ENCODE measurements around the gene CLDN19. TPM values are rescaled to one million over a fixed set of nuclear protein-coding genes. Genes with fewer than 3 reads are reported as not detected.
A peak's percentile ranks its signal among the peaks of the same experiment; 100 is the strongest.

Gene CLDN19
- total RNA-seq, 3 donors from 2014 or later, result 2.9 to 3.1 TPM; not detected in 1

- DNase-seq (ENCODE audit: low spot score in 2 of 2), result peak; percentile 99 to 100
- TF ChIP-seq POLR2A (IDR thresholded peaks at IDR 0.05) (peak; percentile 90), POLR2AphosphoS5 (IDR thresholded peaks at IDR 0.05) (peak; percentile 76 to 95 (median 82))
- TF ChIP-seq, protein P1, sequence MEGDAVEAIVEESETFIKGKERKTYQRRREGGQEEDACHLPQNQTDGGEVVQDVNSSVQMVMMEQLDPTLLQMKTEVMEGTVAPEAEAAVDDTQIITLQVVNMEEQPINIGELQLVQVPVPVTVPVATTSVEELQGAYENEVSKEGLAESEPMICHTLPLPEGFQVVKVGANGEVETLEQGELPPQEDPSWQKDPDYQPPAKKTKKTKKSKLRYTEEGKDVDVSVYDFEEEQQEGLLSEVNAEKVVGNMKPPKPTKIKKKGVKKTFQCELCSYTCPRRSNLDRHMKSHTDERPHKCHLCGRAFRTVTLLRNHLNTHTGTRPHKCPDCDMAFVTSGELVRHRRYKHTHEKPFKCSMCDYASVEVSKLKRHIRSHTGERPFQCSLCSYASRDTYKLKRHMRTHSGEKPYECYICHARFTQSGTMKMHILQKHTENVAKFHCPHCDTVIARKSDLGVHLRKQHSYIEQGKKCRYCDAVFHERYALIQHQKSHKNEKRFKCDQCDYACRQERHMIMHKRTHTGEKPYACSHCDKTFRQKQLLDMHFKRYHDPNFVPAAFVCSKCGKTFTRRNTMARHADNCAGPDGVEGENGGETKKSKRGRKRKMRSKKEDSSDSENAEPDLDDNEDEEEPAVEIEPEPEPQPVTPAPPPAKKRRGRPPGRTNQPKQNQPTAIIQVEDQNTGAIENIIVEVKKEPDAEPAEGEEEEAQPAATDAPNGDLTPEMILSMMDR (IDR thresholded peaks at IDR 0.05), result peak in 1 of 3 donors; percentile 7
- H3K27ac ChIP-seq, result peak within 1 kb of the TSS; percentile 88 to 93
- H3K27me3 ChIP-seq, result no peaks in the 10 kb centered on the region
- no peaks in the 10 kb centered on the region for H3K9me3 ChIP-seq
- peak within 1 kb of the TSS; percentile 70 to 98 (median 96) for H3K4me3 ChIP-seq
- intact Hi-C loops (cut with DNase I; ENCODE audit: low total_unique reads), result no loop called here
- H3K4me1 ChIP-seq, result peaks cover 5 to 7% of the 10 kb centered on the region in 2 donors
- H3K36me3 ChIP-seq, result no peaks in the 10 kb centered on the region
Observed at GRCh38 chr1:42766741-42767509, 26.9 kb upstream of the CLDN19 start, which contains the start of the genes C1orf50 and P3H1. TSS of gene C1orf50 (plus strand) at chr1:42767249. CDS start at chr1:42767312, 63 bp downstream. TSS of gene P3H1 (minus strand) at chr1:42767028. CDS start at chr1:42766971, 57 bp downstream.

DNA sequence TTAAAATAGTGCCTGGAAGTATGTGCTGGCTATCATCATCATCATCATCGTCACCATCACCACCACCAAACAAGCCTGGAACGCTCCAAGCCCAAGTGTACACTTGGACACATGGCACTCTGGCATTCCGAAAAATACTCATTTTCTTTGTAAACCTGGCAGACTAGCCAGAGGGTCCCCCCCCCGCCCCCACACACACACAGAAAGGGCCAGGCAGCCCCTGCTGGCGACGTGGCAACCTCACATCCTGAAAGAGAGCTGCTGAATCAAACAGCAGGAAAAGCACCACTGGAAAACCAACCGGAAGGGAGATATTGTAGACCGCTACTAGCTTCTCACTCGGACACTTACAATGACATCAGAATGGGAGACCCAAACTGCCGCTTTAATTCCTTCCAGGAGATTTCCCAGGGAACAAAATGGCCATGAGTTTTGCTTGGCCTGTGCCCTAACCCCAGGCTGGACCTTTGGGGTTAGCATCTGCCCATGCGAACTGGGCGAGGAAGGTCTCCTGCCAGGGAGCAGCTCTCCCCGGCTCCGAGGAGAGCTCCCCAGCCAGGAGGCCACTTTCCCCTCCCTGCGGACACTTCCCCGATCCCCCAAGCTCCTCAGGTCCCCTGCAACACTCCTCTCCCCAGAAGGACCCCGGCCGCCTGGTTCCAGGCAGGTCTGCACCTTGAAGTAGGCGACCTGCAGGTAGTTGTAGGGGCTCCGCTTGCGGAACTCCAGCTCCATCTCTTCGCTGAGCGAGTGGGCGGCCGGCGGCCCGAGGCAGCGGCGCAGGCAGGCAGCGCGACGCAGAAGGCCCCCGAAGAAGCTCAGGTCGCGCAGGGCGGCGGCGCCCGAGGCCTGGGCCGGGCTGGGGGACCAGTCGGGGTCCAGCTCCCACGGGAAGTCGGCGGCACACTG is 26.1 kb upstream of the CLDN19 start:
- DNase-seq (ENCODE audit: low spot score in 2 of 2), result no peak

GRCh38 chr1:42765269-42765668 is 25.2 kb upstream of the CLDN19 start:
- peak overlapping the region; percentile 88 to 89 for H3K27ac ChIP-seq

More for the DNA sequence above, 26.1 kb upstream of the CLDN19 start:
- Histone ChIP-seq H3K4me1 (peaks cover 5 to 7% of the 10 kb centered on the region in 2 donors), H3K27me3 (no peaks in the 10 kb centered on the region), H3K4me3 (peak overlapping the region; percentile 70 to 98 (median 96)), H3K27ac (peak overlapping the region; percentile 88 to 89), H3K9me3 (no peaks in the 10 kb centered on the region), H3K36me3 (no peaks in the 10 kb centered on the region)
- intact Hi-C loops (cut with DNase I; ENCODE audit: low total_unique reads), result no loop called here
- TF ChIP-seq, protein P1 (IDR thresholded peaks at IDR 0.05), result peak in 2 of 3 donors; percentile 41 to 42
- TF ChIP-seq POLR2AphosphoS5 (IDR thresholded peaks at IDR 0.05) (no peak), POLR2A (IDR thresholded peaks at IDR 0.05) (no peak)

GRCh38 chr1:42762269-42762668 is 22.2 kb upstream of the CLDN19 start:
- Histone ChIP-seq H3K4me1 (peaks cover 0 to 5% of the 10 kb centered on the region in 2 donors), H3K27me3 (no peaks in the 10 kb centered on the region), H3K36me3 (no peaks in the 10 kb centered on the region), H3K27ac (peak overlapping the region; percentile 28 to 45), H3K4me3 (no peak overlapping the region), H3K9me3 (no peaks in the 10 kb centered on the region)
- TF ChIP-seq POLR2AphosphoS5 (IDR thresholded peaks at IDR 0.05) (no peak), POLR2A (IDR thresholded peaks at IDR 0.05) (no peak)
- TF ChIP-seq, protein P1 (IDR thresholded peaks at IDR 0.05), result no peak
- no peak for DNase-seq (ENCODE audit: low spot score in 2 of 2)
- intact Hi-C loops (cut with DNase I; ENCODE audit: low total_unique reads), result no loop called here

More at GRCh38 chr1:42765269-42765668, 25.2 kb upstream of the CLDN19 start:
- peak overlapping the region; percentile 70 to 98 (median 96) for H3K4me3 ChIP-seq
- intact Hi-C loops (cut with DNase I; ENCODE audit: low total_unique reads), result no loop called here
- H3K27me3 ChIP-seq, result no peaks in the 10 kb centered on the region
- no peaks in the 10 kb centered on the region for H3K9me3 ChIP-seq
- no peak for DNase-seq (ENCODE audit: low spot score in 2 of 2)
- no peaks in the 10 kb centered on the region for H3K36me3 ChIP-seq
- TF ChIP-seq, protein P1 (IDR thresholded peaks at IDR 0.05), result no peak
- no peak for TF ChIP-seq POLR2AphosphoS5 (IDR thresholded peaks at IDR 0.05)
- no peak for TF ChIP-seq POLR2A (IDR thresholded peaks at IDR 0.05)
- peaks cover 5 to 7% of the 10 kb centered on the region in 2 donors for H3K4me1 ChIP-seq
